ENCODE data around the gene RPL22. TPM values are rescaled to one million over a fixed set of nuclear protein-coding genes. Genes with fewer than 3 reads are reported as not detected.

The RPL22 gene
- total and polyA plus RNA-seq, 12 donors: 223 to 639 (median 277) TPM

GRCh38 chr1:6218375-6219164, 19.2 kb upstream of the RPL22 start:
- intact Hi-C loops (cut with DNase I): no loop called here
- H3K9me3 ChIP-seq: no peaks in the 10 kb centered on the region
- H3K27ac ChIP-seq: peak overlapping the region in 2 of 10 donors; percentile 44 to 49
- 79 to 80% methylated on average over 16 of the region's 16 CpGs for WGBS, 2 donors
- DNase-seq (no peak), ATAC-seq (no peak)
- no peaks in the 10 kb centered on the region for H3K27me3 ChIP-seq
- TF ChIP-seq, protein P1, sequence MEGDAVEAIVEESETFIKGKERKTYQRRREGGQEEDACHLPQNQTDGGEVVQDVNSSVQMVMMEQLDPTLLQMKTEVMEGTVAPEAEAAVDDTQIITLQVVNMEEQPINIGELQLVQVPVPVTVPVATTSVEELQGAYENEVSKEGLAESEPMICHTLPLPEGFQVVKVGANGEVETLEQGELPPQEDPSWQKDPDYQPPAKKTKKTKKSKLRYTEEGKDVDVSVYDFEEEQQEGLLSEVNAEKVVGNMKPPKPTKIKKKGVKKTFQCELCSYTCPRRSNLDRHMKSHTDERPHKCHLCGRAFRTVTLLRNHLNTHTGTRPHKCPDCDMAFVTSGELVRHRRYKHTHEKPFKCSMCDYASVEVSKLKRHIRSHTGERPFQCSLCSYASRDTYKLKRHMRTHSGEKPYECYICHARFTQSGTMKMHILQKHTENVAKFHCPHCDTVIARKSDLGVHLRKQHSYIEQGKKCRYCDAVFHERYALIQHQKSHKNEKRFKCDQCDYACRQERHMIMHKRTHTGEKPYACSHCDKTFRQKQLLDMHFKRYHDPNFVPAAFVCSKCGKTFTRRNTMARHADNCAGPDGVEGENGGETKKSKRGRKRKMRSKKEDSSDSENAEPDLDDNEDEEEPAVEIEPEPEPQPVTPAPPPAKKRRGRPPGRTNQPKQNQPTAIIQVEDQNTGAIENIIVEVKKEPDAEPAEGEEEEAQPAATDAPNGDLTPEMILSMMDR (IDR thresholded peaks at IDR 0.05): no peak
- H3K36me3 ChIP-seq: peaks cover 0 to 84% (median 8%) of the 10 kb centered on the region in 9 donors
- H3K4me3 ChIP-seq: no peak overlapping the region
- peaks cover 11 to 39% (median 21%) of the 10 kb centered on the region in 9 donors for H3K4me1 ChIP-seq

GRCh38 chr1:6212193-6212959, 13.0 kb upstream of the RPL22 start:
- DNase-seq: no peak
- peaks cover 0 to 17% (median 0%) of the 10 kb centered on the region in 7 donors for H3K27me3 ChIP-seq
- no peak for ATAC-seq
- 69 to 80% methylated on average over 20 of the region's 20 CpGs for WGBS, 2 donors
- peaks cover 0 to 79% (median 13%) of the 10 kb centered on the region in 9 donors for H3K36me3 ChIP-seq
- TF ChIP-seq, protein P1 (IDR thresholded peaks at IDR 0.05): no peak
- H3K9me3 ChIP-seq: no peaks in the 10 kb centered on the region
- no peak overlapping the region for H3K27ac ChIP-seq
- intact Hi-C loops (cut with DNase I): no loop called here
- H3K4me1 ChIP-seq: peaks cover 15 to 51% (median 19%) of the 10 kb centered on the region in 9 donors
- no peak overlapping the region for H3K4me3 ChIP-seq

DNA sequence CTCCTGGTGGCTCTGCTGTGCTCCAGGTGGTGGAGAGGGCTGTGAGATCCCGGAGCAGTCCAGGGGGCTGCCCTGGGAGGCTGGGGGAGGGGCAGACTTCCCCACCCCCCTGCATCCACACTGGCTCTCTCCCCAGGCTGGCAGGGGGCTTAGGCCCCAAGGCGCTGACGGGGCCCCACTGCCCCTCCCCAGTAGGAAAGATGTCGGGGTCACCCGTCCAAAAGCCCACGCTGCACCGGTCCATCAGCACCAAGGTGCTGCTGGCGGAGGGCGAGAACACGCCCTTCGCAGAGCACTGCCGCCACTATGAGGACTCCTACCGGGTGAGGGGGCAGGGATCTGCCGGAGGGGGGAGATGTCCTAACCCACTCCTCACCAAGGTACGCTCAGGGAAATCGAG, 12.3 kb upstream of the RPL22 start:
- no peaks in the 10 kb centered on the region for H3K9me3 ChIP-seq
- no peak for ATAC-seq
- DNase-seq: no peak
- intact Hi-C loops (cut with DNase I): no loop called here
- WGBS, 2 donors: 84 to 88% methylated on average over 16 of the region's 16 CpGs
- H3K27me3 ChIP-seq: peaks cover 0 to 24% (median 0%) of the 10 kb centered on the region in 7 donors
- TF ChIP-seq, protein P1 (IDR thresholded peaks at IDR 0.05): no peak
- H3K4me1 ChIP-seq: peaks cover 15 to 56% (median 24%) of the 10 kb centered on the region in 9 donors
- H3K4me3 ChIP-seq: no peak overlapping the region
- peaks cover 0 to 73% (median 13%) of the 10 kb centered on the region in 9 donors for H3K36me3 ChIP-seq
- no peak overlapping the region for H3K27ac ChIP-seq

DNA sequence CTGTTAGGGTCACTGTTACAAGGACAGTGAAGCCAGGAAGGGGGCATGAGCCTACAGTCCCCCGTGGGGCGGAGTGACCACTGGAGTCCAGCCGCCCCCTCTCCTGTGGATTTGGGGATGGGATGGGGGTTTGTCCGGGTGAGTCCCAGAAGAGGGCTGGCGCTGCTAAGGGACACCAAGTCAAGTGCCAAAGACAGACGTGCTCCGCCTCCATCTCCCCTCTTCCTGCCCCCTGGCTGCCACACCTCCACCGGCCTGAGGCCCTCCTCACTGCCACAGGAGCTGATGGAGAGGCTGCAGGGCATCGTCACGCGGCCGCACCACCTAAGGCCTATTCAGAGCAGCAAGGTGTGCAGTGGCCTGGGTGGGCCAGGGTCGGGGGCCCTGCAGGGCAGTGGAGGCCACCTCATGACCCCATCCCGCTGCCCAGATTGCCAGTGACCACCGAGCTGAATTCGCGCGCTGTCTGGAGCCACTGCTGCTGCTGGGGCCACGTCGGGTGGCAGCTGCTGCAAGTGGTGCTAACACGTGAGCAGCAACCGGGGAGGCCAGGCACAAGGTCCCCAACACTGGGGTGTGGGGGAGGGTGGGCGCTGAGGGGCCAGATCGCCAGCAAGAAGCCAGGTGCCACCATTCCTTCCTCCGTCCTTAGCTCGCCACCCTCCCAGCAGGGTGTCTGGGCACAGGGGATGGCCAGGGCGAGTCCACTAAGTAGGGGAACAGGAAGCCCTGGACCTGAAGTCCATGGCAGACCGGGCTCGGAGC, 11.4 kb upstream of the RPL22 start:
- ATAC-seq (no peak), DNase-seq (no peak)
- no peaks in the 10 kb centered on the region for H3K9me3 ChIP-seq
- TF ChIP-seq, protein P1 (IDR thresholded peaks at IDR 0.05): no peak
- intact Hi-C loops (cut with DNase I): no loop called here
- H3K27ac ChIP-seq: no peak overlapping the region
- H3K4me1 ChIP-seq: peaks cover 19 to 66% (median 33%) of the 10 kb centered on the region in 9 donors
- H3K4me3 ChIP-seq: no peak overlapping the region
- WGBS, 2 donors: 83 to 91% methylated on average over 28 to 29 of the region's 29 CpGs
- peaks cover 0 to 34% (median 0%) of the 10 kb centered on the region in 7 donors for H3K27me3 ChIP-seq
- peaks cover 0 to 63% (median 7%) of the 10 kb centered on the region in 9 donors for H3K36me3 ChIP-seq
